HL-60 (cell line): Measurements from ENCODE around the gene ZNF426.

ENCODE experiments used
- CTCF ChIP-seq: IDR thresholded peaks from one replicate; pipeline ENCODE4 v1.5.1; 2011; ENCODE audit warnings: low read length, control low read depth, inconsistent platforms; ENCODE audit not compliant: insufficient read depth
- POLR2AphosphoS5 ChIP-seq: IDR thresholded peaks from 2 replicates; pipeline ENCODE4 v1.6.1; 2012; ENCODE audit warnings: low read depth

DNA sequence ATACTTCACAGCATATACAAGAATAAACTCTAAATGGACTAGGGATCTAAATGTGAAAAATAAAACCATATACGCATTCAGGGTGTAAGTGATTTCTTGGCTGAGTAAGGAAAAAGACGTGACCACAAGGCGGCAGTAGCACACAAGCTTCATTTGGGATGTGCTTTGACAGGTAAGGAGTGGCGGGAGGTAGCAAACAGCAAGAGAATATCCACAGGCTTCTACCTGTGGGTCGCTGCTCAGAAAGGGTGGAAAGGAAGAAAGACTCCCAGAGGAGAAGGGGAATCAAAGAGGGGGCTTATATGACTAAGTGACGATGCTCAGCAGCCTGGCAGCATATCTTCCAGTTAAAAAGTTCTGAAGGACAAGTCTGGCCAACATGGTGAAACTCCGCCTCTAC, 48.3 kb upstream of the ZNF426 start:
- TF ChIP-seq CTCF (peak; percentile 32), POLR2AphosphoS5 (no peak)
